HG02938 (cell line): ENCODE measurements around the gene CLMN.
"Not testable (repeated sequence)": the region's sequence is repeated elsewhere in the genome, so short reads cannot be mapped to it uniquely, and the experiment has no call there.

Experiments
- ATAC-seq: cut with Tn5 transposase; IDR thresholded peaks from one replicate; pipeline ENCODE4 v1.9.1; 2021; ENCODE audit warnings: mild to moderate bottlenecking, moderate library complexity; ENCODE audit not compliant: unreplicated experiment

CLMN gene

GRCh38 chr14:95144849-95145248 lies 174.9 kb downstream of the CLMN start:
- no peak for ATAC-seq

- ATAC-seq, result no peak
Observed at GRCh38 chr14:95143808-95144620, 175.7 kb downstream of the CLMN start.

- ATAC-seq, result no peak
Observed at GRCh38 chr14:95142208-95142607, 177.5 kb downstream of the CLMN start.

GRCh38 chr14:95141684-95142083 lies 178.0 kb downstream of the CLMN start:
- ATAC-seq, result no peak

GRCh38 chr14:95140060-95140858 lies 179.4 kb downstream of the CLMN start:
- ATAC-seq, result no peak

GRCh38 chr14:95138876-95139275 lies 180.8 kb downstream of the CLMN start:
- ATAC-seq, result no peak

- ATAC-seq, result not testable (repeated sequence)
Observed at GRCh38 chr14:95138455-95138854, 181.3 kb downstream of the CLMN start.

- ATAC-seq, result no peak
Observed at GRCh38 chr14:95137804-95138167, 181.9 kb downstream of the CLMN start.

- ATAC-seq, result no peak
Observed at GRCh38 chr14:95137164-95137803, 182.4 kb downstream of the CLMN start.

- no peak for ATAC-seq
Observed at GRCh38 chr14:95136631-95137030, 183.1 kb downstream of the CLMN start.

GRCh38 chr14:95134304-95134933 lies 185.3 kb downstream of the CLMN start:
- ATAC-seq, result no peak

- ATAC-seq, result no peak
Observed at GRCh38 chr14:95133282-95133681, 186.4 kb downstream of the CLMN start.

GRCh38 chr14:95132760-95133159 lies 186.9 kb downstream of the CLMN start:
- no peak for ATAC-seq
